ENCODE data around the gene LPAR6.
"Not testable (repeated sequence)": the region's sequence is repeated elsewhere in the genome, so short reads cannot be mapped to it uniquely, and the experiment has no call there.

Gene LPAR6

DNA sequence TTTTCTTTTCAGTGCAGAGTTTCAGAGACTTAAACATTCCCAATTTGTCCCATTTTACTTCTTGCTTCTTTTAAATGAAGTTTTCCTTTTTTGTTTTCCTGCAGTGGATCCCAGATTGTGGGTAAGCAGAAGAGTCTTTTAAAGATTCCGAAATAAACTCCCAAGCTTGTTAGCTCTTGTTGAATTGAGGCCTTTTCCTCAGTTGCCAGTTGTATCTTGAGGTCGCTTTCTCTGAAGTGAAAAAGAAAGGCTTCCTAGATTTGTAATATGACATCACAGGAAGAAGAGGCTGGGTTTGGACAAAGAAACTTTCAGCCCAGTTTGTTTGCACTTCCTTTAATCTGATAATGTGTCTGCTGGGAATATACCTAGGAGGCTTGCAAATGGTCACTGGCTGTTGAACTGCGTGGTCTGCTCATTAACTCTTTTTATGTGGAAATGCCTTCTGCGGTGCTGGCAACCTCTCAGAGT lies at the start of gene LPAR6:
Gene LPAR6 (minus strand): TSS at position 233 of the 471 bp plus-strand sequence. CDS start 690 bp downstream, outside the sequence.
- no peak for DNase-seq (ENCODE audit: low spot score)

GRCh38 chr13:48457578-48458242 lies 44.8 kb upstream of the LPAR6 start:
- no peak for DNase-seq (ENCODE audit: low spot score)

GRCh38 chr13:48456546-48456945 lies 43.6 kb upstream of the LPAR6 start:
- no peak for DNase-seq (ENCODE audit: low spot score)

- DNase-seq (ENCODE audit: low spot score): not testable (repeated sequence)
Measured at GRCh38 chr13:48451196-48451595, 38.3 kb upstream of the LPAR6 start.

DNA sequence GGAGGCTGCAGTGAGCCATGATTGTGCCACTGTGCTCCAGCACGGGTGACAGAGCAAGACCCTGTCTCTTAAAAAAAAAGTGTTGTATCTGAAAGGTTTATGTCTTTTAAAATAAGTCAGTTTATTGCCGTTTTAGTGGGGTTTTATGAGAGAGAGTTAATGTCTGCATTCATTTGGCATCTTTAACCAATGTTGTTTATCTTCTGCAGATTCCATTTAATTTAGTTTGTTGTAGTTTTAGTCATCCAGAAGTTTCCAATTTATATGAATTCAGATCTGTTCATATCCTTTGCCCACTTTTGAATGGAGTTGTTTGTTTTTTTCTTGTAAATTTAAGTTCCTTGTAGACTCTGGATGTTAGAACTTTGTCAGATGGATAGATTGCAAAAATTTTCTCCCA lies 36.7 kb upstream of the LPAR6 start:
- DNase-seq (ENCODE audit: low spot score): no peak

DNA sequence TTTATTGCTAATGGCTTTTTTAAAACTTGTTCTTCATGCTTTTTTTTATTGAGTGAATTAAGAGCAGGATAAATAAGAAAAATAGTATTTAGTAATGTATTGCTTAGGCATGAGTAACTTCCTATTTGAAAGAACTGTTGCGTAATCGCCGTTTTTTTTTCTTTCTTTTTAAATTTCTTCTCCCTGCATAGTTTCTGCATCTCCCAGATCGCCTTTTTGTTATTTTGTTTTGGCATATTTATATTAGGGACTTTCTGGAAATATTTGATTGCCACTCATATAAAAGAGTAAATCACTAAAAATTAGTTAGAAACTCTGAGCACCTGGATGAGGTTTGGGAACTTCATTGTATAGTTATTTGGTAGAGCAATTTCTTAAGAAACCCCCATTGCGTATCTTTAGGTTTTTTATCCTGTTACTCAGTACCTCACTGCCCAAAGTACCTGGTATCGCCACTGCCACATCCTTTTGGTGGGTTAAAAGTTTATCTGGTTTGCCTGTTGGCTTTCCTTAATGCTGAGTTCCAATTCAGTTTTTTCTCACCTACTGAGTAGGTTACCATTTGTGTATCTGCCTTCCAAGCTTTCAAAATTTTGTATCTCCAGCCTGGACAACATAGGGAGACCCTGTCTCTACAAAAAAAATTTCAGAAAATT lies 36.2 kb upstream of the LPAR6 start:
- no peak for DNase-seq (ENCODE audit: low spot score)

DNA sequence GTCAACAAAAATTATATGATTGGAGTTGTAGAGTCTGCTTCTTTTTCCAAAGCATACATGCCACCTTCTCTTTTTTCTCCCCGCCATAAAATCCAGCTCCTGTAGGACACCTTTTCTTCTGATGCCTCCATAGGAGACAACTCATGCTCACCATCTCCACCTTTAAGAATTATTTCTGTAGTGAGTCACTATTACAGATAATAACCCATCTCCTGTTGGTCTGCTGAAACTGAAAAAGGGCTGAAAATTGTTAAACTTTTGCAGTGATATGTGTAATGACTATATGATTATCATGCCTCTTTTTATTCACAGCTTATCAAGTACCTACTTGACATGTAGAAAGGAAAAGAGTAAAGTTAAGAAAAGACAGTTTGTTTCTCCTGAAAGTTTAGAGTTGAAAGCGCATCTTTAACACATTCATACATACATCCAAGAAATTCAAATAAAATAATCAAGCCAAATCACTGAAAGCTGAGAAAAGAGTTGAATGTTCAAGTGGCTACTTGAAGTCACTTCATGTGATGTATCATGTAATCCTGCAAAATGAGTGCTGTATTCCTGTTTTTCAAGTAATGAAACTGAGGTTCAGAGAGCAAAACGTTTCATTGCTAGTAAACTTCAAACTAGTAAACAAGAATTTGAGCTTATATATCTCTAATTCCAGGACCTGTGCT lies 35.5 kb upstream of the LPAR6 start:
- DNase-seq (ENCODE audit: low spot score): no peak

DNA sequence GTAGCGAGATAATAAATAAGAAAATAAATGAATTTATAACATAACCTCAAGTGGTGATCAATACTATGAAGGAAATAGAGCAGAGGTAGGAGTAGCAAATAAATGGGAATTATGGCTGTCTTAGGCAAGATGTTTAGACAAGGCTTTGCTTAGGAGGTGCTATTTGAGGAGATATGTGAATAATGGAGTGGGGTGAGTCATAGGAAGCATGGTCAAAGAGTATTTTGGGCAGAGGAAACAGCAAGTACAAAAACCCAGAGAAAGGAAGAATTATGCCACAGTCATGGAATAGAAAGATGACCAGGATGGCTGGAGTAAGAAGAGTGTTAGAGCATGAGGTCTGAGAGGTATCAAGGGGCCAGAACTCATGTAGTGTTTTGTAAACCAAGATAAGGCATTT lies 33.6 kb upstream of the LPAR6 start:
- DNase-seq (ENCODE audit: low spot score): no peak

GRCh38 chr13:48443442-48444208 lies 30.7 kb upstream of the LPAR6 start:
- DNase-seq (ENCODE audit: low spot score): no peak

DNA sequence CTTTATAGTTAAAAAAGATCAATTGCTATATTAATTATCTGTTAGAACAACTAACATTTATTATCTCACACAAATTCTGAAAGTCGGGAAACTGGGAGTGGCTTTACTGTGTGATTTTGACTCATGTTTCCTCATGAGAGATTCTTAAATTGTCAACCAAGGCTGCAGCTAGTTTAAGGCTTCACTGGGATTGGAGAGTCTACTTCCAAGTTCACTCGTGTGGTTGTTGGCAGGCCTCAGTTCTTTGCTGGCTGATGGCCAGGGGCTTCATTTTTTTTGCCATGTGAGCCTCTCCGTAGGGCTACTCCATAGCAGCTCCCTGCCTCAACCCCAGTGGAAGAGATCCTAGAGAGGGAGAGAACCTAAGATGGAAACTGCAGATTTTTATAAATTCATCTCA lies 24.5 kb upstream of the LPAR6 start:
- DNase-seq (ENCODE audit: low spot score): no peak

DNA sequence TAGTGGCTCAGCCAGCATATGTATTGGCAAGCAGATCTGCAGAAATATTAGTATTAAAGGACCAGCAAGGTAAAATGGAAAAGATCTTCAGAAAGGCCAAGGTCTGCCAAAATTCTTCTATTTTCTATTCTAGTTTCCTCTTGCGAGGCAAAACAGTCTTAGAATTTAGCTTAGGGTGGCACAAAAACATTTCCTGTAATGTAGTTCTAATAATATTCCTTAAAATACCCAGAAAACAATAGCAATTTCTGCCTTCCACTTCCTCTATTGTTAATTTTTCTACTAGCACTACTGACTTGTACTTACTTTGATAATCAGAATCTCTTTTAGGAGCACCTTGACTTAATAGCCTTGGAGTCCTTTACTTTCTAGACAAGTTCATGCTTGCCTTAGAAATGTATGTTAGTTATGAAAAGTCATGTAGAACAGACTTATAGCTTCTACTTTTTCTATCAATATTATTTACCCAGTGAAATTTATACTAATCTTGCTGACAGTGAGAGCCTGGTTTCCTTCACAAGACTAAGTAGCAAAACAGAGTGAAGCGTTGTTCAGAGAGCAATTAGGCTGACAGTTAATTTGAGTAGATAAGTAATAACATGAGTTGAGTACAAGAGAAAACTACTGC lies 23.9 kb upstream of the LPAR6 start:
- DNase-seq (ENCODE audit: low spot score): no peak

- no peak for DNase-seq (ENCODE audit: low spot score)
Measured at GRCh38 chr13:48434200-48434599, 21.3 kb upstream of the LPAR6 start.

DNA sequence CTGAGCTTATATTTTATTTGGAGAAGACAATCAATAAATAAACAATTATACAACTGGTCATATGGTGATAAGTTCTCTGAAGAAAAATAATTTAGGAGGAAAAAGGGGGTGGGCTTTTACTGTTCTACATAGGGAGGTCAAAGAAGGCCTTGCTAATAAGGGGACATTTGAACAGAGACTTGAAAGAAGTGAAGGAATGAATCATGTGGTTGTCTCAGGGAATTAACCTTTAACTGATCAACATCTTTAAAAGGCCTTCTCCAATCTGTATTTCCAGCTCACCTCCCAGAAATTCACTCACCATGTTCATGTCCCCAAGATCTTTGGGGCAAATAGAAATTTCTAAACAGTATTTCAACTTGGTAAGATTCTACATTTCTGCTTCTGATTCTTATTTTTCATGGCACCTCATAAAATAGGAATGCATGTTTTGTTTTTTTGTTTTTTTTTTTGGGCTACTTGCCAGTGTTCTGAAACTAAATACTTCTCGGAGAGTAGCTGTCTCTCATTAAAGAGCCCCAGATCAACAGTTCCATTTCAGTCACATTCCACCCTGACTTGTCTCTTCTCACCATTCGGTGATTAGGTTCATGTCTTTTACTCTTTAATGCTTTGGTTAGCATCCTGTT lies 19.2 kb upstream of the LPAR6 start:
- no peak for DNase-seq (ENCODE audit: low spot score)

- no peak for DNase-seq (ENCODE audit: low spot score)
Measured at GRCh38 chr13:48431431-48431830, 18.5 kb upstream of the LPAR6 start.

DNA sequence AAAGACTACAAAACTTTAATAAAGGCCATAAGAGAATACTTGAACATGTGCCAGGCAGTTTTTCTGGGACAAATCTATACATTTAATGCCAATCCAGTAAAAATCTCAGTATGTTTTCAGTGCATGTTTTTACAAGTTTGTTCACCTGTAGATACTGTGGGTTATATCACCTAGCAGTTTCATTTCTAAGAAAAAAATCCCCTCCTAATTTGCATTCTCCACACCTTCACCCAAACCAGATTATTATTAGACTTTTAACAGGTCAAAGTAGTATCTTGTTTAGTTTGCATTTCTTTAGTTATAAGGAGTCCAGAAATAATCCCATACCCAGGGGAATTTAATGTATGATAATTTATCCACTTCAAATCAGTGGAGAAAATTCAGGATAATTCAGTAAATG lies 17.0 kb upstream of the LPAR6 start:
- no peak for DNase-seq (ENCODE audit: low spot score)

- no peak for DNase-seq (ENCODE audit: low spot score)
Measured at GRCh38 chr13:48429036-48429435, 16.1 kb upstream of the LPAR6 start.

DNA sequence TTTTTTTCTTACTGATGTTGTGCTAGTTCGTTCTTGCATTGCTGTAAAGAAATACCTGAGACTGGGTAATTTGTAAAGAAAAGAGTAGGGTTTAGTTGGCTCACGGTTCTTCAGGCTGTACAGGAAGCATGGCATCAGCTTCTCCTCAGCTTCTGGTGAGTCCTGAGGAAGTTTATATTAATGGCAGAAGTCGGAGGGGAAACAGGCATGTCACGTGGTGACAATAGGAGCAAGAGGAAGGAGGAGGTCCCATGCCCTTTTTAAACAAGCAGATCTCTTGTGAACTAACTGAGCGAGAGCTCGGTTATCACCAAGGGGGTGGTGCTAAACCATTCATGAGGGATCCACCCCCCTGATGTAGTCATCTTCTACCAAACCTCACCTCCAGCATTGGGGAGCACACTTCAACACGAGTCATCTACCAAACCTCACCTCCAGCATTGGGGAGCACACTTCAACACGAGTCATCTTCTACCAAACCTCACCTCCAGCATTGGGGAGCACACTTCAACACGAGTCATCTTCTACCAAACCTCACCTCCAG lies 13.9 kb upstream of the LPAR6 start:
- not testable (repeated sequence) for DNase-seq (ENCODE audit: low spot score)

- no peak for DNase-seq (ENCODE audit: low spot score)
Measured at GRCh38 chr13:48426052-48426451, 13.1 kb upstream of the LPAR6 start.

- DNase-seq (ENCODE audit: low spot score): no peak
Measured at GRCh38 chr13:48424212-48424611, 11.3 kb upstream of the LPAR6 start.

GRCh38 chr13:48422003-48422402 lies 9.1 kb upstream of the LPAR6 start:
- not testable (repeated sequence) for DNase-seq (ENCODE audit: low spot score)

- DNase-seq (ENCODE audit: low spot score): no peak
Measured at GRCh38 chr13:48415516-48415915, 2.6 kb upstream of the LPAR6 start.
